Glutamatergic neuron (in vitro differentiated cells): Measurements from ENCODE around the gene RBM20. TPM values are rescaled to one million over a fixed set of nuclear protein-coding genes. Genes with fewer than 3 reads are reported as not detected.
A peak's percentile ranks its signal among the peaks of the same experiment; 100 is the strongest.

Source experiments
- DNase-seq: peaks from one replicate; pipeline ENCODE4 v3.0.0; 2022
- H3K27ac Mint-ChIP-seq: one replicate; pipeline ENCODE4 v1.8.0; 2020; ENCODE audit warnings: mild to moderate bottlenecking, mixed read lengths, inconsistent platforms; ENCODE audit not compliant: unreplicated experiment
- H3K27me3 Mint-ChIP-seq: one replicate; pipeline ENCODE4 v1.8.0; 2020; ENCODE audit warnings: mild to moderate bottlenecking, moderate library complexity, mixed read lengths, inconsistent platforms; ENCODE audit not compliant: unreplicated experiment
- H3K36me3 Mint-ChIP-seq: one replicate; pipeline ENCODE4 v1.8.0; 2020; ENCODE audit warnings: mild to moderate bottlenecking, mixed read lengths, inconsistent platforms; ENCODE audit not compliant: unreplicated experiment
- H3K4me1 Mint-ChIP-seq: one replicate; pipeline ENCODE4 v1.8.0; 2020; ENCODE audit warnings: mild to moderate bottlenecking, low read depth, mixed read lengths, inconsistent platforms; ENCODE audit not compliant: unreplicated experiment
- H3K4me3 Mint-ChIP-seq: one replicate; pipeline ENCODE4 v1.8.0; 2020; ENCODE audit warnings: mild to moderate bottlenecking, mixed read lengths, inconsistent platforms; ENCODE audit not compliant: unreplicated experiment
- H3K9me3 Mint-ChIP-seq: one replicate; pipeline ENCODE4 v1.8.0; 2020; ENCODE audit warnings: mild to moderate bottlenecking, moderate library complexity, mixed read lengths, inconsistent platforms; ENCODE audit not compliant: unreplicated experiment
- total RNA-seq: library from RNA; stranded (reverse); fragmentation: NEBNext Ultra II Directional; extraction: Animal tissue kit (Norgen Biotek cat#: 25700); gene quantifications from one replicate; pipeline ENCODE4 v1.2.1, GENCODE V29; 2021; ENCODE audit not compliant: unreplicated experiment
- TF ChIP-seq, protein P1 (sequence below): fragments of 200-600 bp; sonication (generic); IDR thresholded peaks from one replicate; pipeline ENCODE4 v1.5.0; 2021; ENCODE audit not compliant: partially characterized antibody, unreplicated experiment

The RBM20 gene
- total RNA-seq, 1 donor from 2014 or later, result 5.8 TPM

DNA sequence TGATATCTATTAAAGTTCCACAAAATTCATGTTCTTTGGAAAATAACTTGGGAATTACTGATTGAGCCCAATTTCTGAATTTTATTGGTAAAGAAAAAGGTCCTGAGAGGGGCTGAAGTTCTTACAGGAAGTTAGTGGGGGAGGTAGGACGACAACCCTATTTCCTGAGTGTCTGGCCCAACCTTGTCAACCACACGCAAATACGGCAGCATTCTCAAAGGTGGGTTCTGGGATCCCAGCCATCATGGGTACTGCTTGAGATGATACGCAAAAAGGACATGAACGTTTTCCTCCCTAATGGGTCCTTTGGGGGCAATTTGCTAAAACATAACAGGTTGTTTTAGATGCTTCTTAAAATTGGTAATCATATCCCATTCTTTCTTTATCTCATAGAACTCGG lies 224.8 kb downstream of the RBM20 start:
- Mint-ChIP-seq H3K9me3 (peaks cover 15% of the 10 kb centered on the region), H3K27me3 (peaks cover 14% of the 10 kb centered on the region), H3K4me1 (peaks cover 46% of the 10 kb centered on the region), H3K36me3 (no peaks in the 10 kb centered on the region), H3K27ac (no peak overlapping the region), H3K4me3 (no peak overlapping the region)
- no peak for DNase-seq
- TF ChIP-seq, protein P1, sequence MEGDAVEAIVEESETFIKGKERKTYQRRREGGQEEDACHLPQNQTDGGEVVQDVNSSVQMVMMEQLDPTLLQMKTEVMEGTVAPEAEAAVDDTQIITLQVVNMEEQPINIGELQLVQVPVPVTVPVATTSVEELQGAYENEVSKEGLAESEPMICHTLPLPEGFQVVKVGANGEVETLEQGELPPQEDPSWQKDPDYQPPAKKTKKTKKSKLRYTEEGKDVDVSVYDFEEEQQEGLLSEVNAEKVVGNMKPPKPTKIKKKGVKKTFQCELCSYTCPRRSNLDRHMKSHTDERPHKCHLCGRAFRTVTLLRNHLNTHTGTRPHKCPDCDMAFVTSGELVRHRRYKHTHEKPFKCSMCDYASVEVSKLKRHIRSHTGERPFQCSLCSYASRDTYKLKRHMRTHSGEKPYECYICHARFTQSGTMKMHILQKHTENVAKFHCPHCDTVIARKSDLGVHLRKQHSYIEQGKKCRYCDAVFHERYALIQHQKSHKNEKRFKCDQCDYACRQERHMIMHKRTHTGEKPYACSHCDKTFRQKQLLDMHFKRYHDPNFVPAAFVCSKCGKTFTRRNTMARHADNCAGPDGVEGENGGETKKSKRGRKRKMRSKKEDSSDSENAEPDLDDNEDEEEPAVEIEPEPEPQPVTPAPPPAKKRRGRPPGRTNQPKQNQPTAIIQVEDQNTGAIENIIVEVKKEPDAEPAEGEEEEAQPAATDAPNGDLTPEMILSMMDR, result no peak

DNA sequence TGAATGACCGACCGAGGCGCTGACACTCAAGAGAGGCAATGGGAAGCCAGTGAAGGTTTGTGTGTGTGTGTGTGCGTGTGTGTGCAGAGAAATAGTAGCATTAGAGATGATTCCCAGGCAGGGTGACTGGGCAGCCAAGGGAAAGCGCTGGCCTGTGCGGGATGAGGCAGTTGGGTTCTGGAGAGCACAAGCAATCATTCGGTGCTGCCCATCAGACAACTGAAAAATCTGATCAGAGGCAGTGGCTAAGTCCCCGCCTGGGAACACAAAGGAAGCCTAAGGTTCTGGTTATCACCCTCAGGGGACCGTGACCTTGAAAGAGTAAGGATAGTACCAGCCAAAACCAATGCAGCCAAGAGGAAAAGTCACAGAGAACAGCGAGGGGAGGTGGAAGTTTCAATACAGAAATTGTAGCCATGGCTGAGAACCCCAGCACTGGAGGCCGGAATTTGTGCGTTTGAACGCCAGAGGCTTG lies 226.7 kb downstream of the RBM20 start:
- Mint-ChIP-seq H3K4me1 (peaks cover 33% of the 10 kb centered on the region), H3K36me3 (no peaks in the 10 kb centered on the region), H3K9me3 (peaks cover 15% of the 10 kb centered on the region), H3K27me3 (peaks cover 12% of the 10 kb centered on the region), H3K27ac (peak overlapping the region; percentile 95), H3K4me3 (peak overlapping the region; percentile 93)
- no peak for DNase-seq
- TF ChIP-seq, protein P1, result no peak

DNA sequence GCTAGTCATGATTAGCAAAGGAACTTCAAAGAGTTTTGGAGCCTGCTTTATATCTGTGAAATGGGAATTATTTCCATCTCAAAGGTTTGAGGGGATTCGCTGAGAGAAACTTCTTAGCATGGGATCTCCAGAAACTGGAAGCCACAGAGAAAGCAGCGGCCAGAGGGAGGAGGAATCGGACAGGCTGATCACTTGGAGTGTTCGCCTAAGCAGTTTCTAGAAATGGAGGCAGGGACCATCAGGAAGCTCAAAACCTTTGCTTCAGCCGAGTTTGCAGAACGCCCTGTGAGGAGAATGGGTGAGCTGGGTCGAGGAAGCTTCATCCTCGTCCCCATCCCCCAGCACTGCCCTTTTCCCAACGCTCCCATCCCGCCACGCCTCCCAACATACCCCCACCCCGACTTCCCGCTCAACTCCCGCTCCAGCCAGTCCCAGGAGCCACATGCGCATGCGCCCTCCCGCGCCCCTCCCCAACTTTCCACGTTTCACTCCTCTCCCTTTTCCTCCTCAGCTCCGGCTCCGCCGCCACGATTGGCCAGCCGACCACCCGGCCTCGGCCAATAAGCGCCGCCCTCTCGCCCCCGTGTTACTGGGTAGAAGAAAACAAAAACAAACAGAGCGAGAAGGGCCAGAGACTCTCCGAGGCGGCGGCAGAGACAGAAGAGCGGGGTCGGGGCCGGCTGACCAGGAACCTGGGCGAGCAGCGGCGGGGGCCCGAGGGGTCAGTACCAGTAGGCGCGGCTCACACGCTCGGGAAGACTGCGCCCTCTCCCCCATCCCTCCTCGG lies 227.4 kb downstream of the RBM20 start, which contains the start of gene PDCD4:
Gene PDCD4 (plus strand): TSS at position 631 of the 787 bp plus-strand sequence. CDS start 4,100 bp downstream, outside the sequence.
- DNase-seq, result peak; percentile 100
- Mint-ChIP-seq H3K9me3 (peaks cover 15% of the 10 kb centered on the region), H3K27ac (peak within 1 kb of the TSS; percentile 95), H3K27me3 (peaks cover 12% of the 10 kb centered on the region), H3K4me3 (peak within 1 kb of the TSS; percentile 93), H3K4me1 (peaks cover 29% of the 10 kb centered on the region), H3K36me3 (no peaks in the 10 kb centered on the region)
- TF ChIP-seq, protein P1, result no peak

DNA sequence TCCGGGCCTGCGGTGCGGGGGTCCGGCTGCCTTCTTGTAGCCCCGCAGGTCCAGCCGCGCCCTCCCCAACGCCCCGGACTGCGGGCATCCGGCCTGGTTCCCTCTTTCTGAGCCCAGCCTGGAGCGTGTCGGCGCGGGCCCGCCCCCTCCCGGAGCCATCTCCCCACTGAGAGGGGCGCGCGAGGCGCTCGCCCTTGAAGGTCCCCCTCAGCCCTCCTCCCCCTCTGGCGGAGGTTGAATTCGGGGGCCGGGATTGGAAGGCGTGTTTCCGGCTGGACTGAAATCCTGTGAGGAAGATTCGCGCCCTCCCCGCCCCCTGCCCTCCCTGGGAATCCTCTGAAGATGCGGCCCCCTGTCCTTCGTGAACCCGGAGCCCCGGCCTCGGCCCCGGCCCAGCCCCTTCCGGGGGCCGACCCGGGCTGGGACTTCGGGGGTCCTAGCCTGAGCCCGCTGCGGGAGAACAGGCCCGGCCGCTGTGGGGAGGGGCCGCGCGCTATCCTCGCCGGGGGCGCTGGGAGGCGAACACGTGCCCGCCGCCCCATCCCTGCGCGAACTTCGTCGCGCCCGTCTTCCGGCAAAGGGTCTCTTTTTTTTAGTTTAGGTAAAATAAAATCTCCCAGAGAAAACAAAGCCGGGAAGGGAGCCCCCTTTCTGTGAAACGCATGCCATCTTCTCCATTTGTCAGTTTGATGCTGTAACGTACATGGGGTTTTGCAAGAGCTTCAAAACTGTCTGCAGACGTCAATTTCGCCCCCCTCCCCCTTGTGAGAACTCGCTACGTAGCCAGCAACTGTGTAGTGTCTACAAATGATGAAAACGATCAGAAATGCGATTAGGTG lies 228.2 kb downstream of the RBM20 start:
- Mint-ChIP-seq H3K9me3 (peaks cover 15% of the 10 kb centered on the region), H3K4me3 (peak overlapping the region; percentile 88), H3K27ac (peak overlapping the region; percentile 78), H3K27me3 (peaks cover 12% of the 10 kb centered on the region), H3K4me1 (peaks cover 26% of the 10 kb centered on the region), H3K36me3 (no peaks in the 10 kb centered on the region)
- TF ChIP-seq, protein P1, result no peak
- DNase-seq, result peak; percentile 84
